HCT116 (cell line): Measurements from ENCODE around the gene ADGRL3. TPM values are rescaled to one million over a fixed set of nuclear protein-coding genes. Genes with fewer than 3 reads are reported as not detected.

Experiments used
- ATAC-seq: fragments of 200-7000 bp; cut with Tn5 transposase; 2 replicates; pipeline ENCODE4 v1.9.1; 2020; ENCODE audit warnings: mild to moderate bottlenecking, moderate library complexity
- BruUV-seq: library from RNA; stranded (reverse); fragments of 400-500 nt; replicated peaks from 2 replicates; lab custom pipeline; 2021; lab: Mats Ljungman, UMichigan
- CTCF ChIA-PET: fragments of 300-600 bp; sonication (Branson Sonifier 250); formaldehyde crosslinking; loops from one replicate; lab custom pipeline; 2021; ENCODE audit warnings: antibody characterized with exemption; lab: Charles Lee
- POLR2A ChIA-PET: fragments of 300-600, 350-600 bp; sonication (Branson Sonifier 250); formaldehyde crosslinking; loops from one replicate; lab custom pipeline; 2021; ENCODE audit warnings: antibody characterized with exemption; lab: Charles Lee
- RAD21 ChIA-PET, 2 experiments: fragments of 300-600 bp; sonication (Branson Sonifier 250); formaldehyde crosslinking; loops; one replicate each; lab custom pipeline; 2023; ENCODE audit warnings: low total read pairs in 2 of 2; ENCODE audit not compliant: uncharacterized antibody in 2 of 2, unreplicated experiment in 2 of 2, low non-redundant PET in 1 of 2; lab: Charles Lee
- DNase-seq: peaks from one replicate; pipeline ENCODE4 v3.0.0-alpha.2; 2010; ENCODE audit warnings: low read depth, low spot score
- H2AFZ ChIP-seq: fragments of 200-600 bp; shearing (Covaris generic), sonication (generic); 2 replicates; pipeline ENCODE4 v1.6.1; 2017; ENCODE audit warnings: low read depth, mixed run types, mixed read lengths, antibody characterized with exemption, low read length; ENCODE audit not compliant: poor library complexity, severe bottlenecking
- H3K27ac ChIP-seq: 2 replicates; pipeline ENCODE4 v1.5.1; 2012; ENCODE audit warnings: low read depth, low read length
- H3K27me3 ChIP-seq: fragments of 200-600 bp; sonication (generic); 2 replicates; pipeline ENCODE4 v1.6.1; 2016; ENCODE audit warnings: mixed run types, low read length, mixed read lengths; ENCODE audit not compliant: insufficient read depth
- H3K36me3 ChIP-seq, 2 experiments: fragments of 200-500 bp in 1 of 2; fragments of 200-600 bp in 1 of 2; sonication (Bioruptor generic) in 1 of 2; sonication (generic) in 1 of 2; 2 replicates each; pipeline versions ENCODE4 v1.5.1 to v1.6.1; 2014 to 2016; ENCODE audit warnings: low read length in 2 of 2, inconsistent platforms in 1 of 2, mixed read lengths in 1 of 2, mixed run types in 1 of 2; ENCODE audit not compliant: insufficient read depth in 2 of 2, control insufficient read depth in 1 of 2
- H3K4me1 ChIP-seq, 2 experiments: fragments of 200-600 bp in 1 of 2; sonication (generic) in 1 of 2; 2 replicates each; pipeline versions ENCODE4 v1.5.1 to v1.6.1; 2012 to 2017; ENCODE audit warnings: low read length in 2 of 2, inconsistent platforms in 1 of 2, mild to moderate bottlenecking in 1 of 2, mixed read lengths in 1 of 2, mixed run types in 1 of 2, moderate library complexity in 1 of 2; ENCODE audit not compliant: insufficient read depth in 2 of 2, control insufficient read depth in 1 of 2
- H3K4me2 ChIP-seq: fragments of 200-600 bp; sonication (generic); 2 replicates; pipeline ENCODE4 v1.6.1; 2017; ENCODE audit warnings: mixed run types, low read length, mixed read lengths
- H3K4me3 ChIP-seq, 2 experiments: fragments of 200-600 bp in 1 of 2; sonication (generic) in 1 of 2; replicated peaks in 1 of 2; 2 replicates each; pipeline ENCODE4 v1.5.1; 2011 to 2016; ENCODE audit warnings: low read length in 2 of 2, control low read depth in 1 of 2, low read depth in 1 of 2, mild to moderate bottlenecking in 1 of 2, mixed read lengths in 1 of 2, mixed run types in 1 of 2
- H3K79me2 ChIP-seq: fragments of 200-600 bp; sonication (generic); 2 replicates; pipeline ENCODE4 v1.6.1; 2017; ENCODE audit warnings: mild to moderate bottlenecking, mixed run types, low read length, moderate library complexity, mixed read lengths; ENCODE audit not compliant: insufficient read depth
- H3K9ac ChIP-seq: fragments of 200-600 bp; sonication (generic); 2 replicates; pipeline ENCODE4 v1.6.1; 2016; ENCODE audit warnings: low read length, mixed read lengths
- H3K9me2 ChIP-seq: fragments of 200-600 bp; sonication (generic), shearing (Covaris generic); 2 replicates; pipeline ENCODE4 v1.6.1; 2017; ENCODE audit warnings: mixed run types, mild to moderate bottlenecking, moderate library complexity; ENCODE audit not compliant: insufficient read depth
- H3K9me3 ChIP-seq, 2 experiments: fragments of 200-500 bp in 1 of 2; fragments of 200-600 bp in 1 of 2; sonication (Bioruptor generic) in 1 of 2; sonication (generic) in 1 of 2; 2 replicates each; pipeline ENCODE4 v1.6.1; 2014 to 2017; ENCODE audit warnings: low read length in 2 of 2, mixed read lengths in 2 of 2, inconsistent platforms in 1 of 2, low read depth in 1 of 2, mild to moderate bottlenecking in 1 of 2, mixed run types in 1 of 2, moderate library complexity in 1 of 2; ENCODE audit not compliant: control insufficient read depth in 1 of 2, insufficient read depth in 1 of 2
- H4K20me1 ChIP-seq: fragments of 200-600 bp; sonication (generic), shearing (Covaris generic); 2 replicates; pipeline ENCODE4 v1.6.1; 2017; ENCODE audit warnings: mixed run types, mild to moderate bottlenecking, moderate library complexity; ENCODE audit not compliant: insufficient read depth
- CBX3 ChIP-seq: IDR thresholded peaks from 2 replicates; pipeline ENCODE4 v1.6.1; 2012; ENCODE audit warnings: low read depth
- ELF1 ChIP-seq: IDR thresholded peaks from 2 replicates; pipeline ENCODE4 v1.6.1; 2012; ENCODE audit warnings: low read depth, borderline replicate concordance
- EZH2phosphoT487 ChIP-seq: fragments of 200-600 bp; IDR thresholded peaks from 2 replicates; pipeline ENCODE4 v1.6.1; 2018; ENCODE audit warnings: antibody characterized with exemption, borderline replicate concordance
- JUND ChIP-seq: IDR thresholded peaks from 2 replicates; pipeline ENCODE4 v1.6.1; 2012
- POLR2A ChIP-seq: IDR thresholded peaks from 2 replicates; pipeline ENCODE4 v1.7.0; 2011; ENCODE audit warnings: borderline replicate concordance; ENCODE audit not compliant: insufficient read depth, insufficient read length; ENCODE audit errors: extremely low read depth
- SP1 ChIP-seq: IDR thresholded peaks from 2 replicates; pipeline ENCODE4 v1.6.1; 2012; ENCODE audit warnings: low read depth
- SRF ChIP-seq: IDR thresholded peaks from 2 replicates; pipeline ENCODE4 v1.6.1; 2012; ENCODE audit warnings: low read depth
- TCF7L2 ChIP-seq: IDR thresholded peaks from 2 replicates; pipeline ENCODE4 v1.7.0; 2011; ENCODE audit warnings: borderline replicate concordance, inconsistent platforms; ENCODE audit not compliant: insufficient read depth, insufficient read length; ENCODE audit errors: extremely low read depth
- ZNF274 ChIP-seq: fragments of 200-500 bp; sonication (Bioruptor generic); IDR thresholded peaks from 2 replicates; pipeline ENCODE4 v1.6.1; 2014; ENCODE audit warnings: mild to moderate bottlenecking, low read depth, low read length, inconsistent platforms
- intact Hi-C: fragments of 100-400 bp; cut with micrococcal nuclease; formaldehyde crosslinking; loops from 2 replicates; pipeline ENCODE4 v1.10.0; 2022
- total RNA-seq: library from RNA; stranded (reverse); gene quantifications from one replicate; pipeline ENCODE4 v1.2.1, GENCODE V29; 2021; ENCODE audit not compliant: unreplicated experiment
- TF ChIP-seq, protein P1 (sequence below): IDR thresholded peaks from 2 replicates; pipeline ENCODE4 v1.6.1; 2012; ENCODE audit warnings: low read depth

Gene ADGRL3
- total RNA-seq, 1 experiment from 2014 or later = not detected

DNA sequence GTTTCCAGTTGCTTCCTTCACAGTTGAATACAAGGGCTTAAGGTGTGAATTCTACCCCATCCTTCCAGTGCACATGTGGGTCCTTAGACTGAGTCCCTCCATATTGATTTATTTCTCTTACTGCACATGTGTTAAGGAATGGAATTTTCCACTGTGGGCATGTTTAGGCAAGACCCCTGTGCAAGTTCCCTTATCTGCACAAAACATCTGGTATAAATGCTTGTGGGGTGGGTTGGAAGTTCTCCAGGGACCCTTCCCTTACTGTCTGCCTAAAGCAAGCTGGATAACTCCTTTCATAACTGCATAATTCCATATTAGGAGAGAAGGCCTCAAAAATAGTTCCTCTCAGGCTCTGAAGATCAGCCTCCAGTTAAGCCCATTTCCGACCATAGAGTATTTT, 570.9 kb downstream of the ADGRL3 start:
- H3K9ac ChIP-seq = no peak overlapping the region
- ATAC-seq = no peak
- no peaks in the 10 kb centered on the region for H3K36me3 ChIP-seq
- intact Hi-C loops = no loop called here
- H3K4me3 ChIP-seq = no peak overlapping the region
- peaks cover 0 to 6% of the 10 kb centered on the region in 2 experiments; a peak in 2 of 4 replicates for H3K9me3 ChIP-seq
- H3K27me3 ChIP-seq = no peaks in the 10 kb centered on the region
- ChIA-PET CTCF (no interaction called here), POLR2A (no interaction called here), RAD21 (no interaction called here)
- no TSS peak for BruUV-seq
- DNase-seq = no peak
- H3K4me2 ChIP-seq = no peak overlapping the region
- no peaks in the 10 kb centered on the region for H3K9me2 ChIP-seq
- H3K27ac ChIP-seq = no peak overlapping the region
- TF ChIP-seq CBX3 (no peak), SP1 (no peak), ELF1 (no peak), TCF7L2 (no peak), POLR2A (no peak), SRF (no peak), JUND (no peak), EZH2phosphoT487 (no peak), ZNF274 (no peak)
- TF ChIP-seq, protein P1, sequence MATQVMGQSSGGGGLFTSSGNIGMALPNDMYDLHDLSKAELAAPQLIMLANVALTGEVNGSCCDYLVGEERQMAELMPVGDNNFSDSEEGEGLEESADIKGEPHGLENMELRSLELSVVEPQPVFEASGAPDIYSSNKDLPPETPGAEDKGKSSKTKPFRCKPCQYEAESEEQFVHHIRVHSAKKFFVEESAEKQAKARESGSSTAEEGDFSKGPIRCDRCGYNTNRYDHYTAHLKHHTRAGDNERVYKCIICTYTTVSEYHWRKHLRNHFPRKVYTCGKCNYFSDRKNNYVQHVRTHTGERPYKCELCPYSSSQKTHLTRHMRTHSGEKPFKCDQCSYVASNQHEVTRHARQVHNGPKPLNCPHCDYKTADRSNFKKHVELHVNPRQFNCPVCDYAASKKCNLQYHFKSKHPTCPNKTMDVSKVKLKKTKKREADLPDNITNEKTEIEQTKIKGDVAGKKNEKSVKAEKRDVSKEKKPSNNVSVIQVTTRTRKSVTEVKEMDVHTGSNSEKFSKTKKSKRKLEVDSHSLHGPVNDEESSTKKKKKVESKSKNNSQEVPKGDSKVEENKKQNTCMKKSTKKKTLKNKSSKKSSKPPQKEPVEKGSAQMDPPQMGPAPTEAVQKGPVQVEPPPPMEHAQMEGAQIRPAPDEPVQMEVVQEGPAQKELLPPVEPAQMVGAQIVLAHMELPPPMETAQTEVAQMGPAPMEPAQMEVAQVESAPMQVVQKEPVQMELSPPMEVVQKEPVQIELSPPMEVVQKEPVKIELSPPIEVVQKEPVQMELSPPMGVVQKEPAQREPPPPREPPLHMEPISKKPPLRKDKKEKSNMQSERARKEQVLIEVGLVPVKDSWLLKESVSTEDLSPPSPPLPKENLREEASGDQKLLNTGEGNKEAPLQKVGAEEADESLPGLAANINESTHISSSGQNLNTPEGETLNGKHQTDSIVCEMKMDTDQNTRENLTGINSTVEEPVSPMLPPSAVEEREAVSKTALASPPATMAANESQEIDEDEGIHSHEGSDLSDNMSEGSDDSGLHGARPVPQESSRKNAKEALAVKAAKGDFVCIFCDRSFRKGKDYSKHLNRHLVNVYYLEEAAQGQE = no peak
- no peak overlapping the region for H2AFZ ChIP-seq
- no peaks in the 10 kb centered on the region for H3K79me2 ChIP-seq
- no peaks in the 10 kb centered on the region for H4K20me1 ChIP-seq
- H3K4me1 ChIP-seq = no peaks in the 10 kb centered on the region
